H9 (cell line): ENCODE results near the gene ASS1. TPM values are rescaled to one million over a fixed set of nuclear protein-coding genes. Genes with fewer than 3 reads are reported as not detected.

ENCODE experiments used
- DNase-seq: peaks from one replicate; pipeline ENCODE4 v3.0.0-alpha.2; 2017
- H2AFZ ChIP-seq: one replicate; pipeline ENCODE4 v1.6.1; 2013; ENCODE audit warnings: mild to moderate bottlenecking, low read length, control low read depth, moderate library complexity
- H2AK5ac ChIP-seq: 2 replicates; pipeline ENCODE4 v1.6.1; 2013; ENCODE audit warnings: low read length, control low read depth, mixed read lengths; ENCODE audit not compliant: insufficient read length
- H2BK120ac ChIP-seq: one replicate; pipeline ENCODE4 v1.6.1; 2013; ENCODE audit warnings: low read depth, mild to moderate bottlenecking, low read length, control low read depth, inconsistent platforms; ENCODE audit not compliant: poor library complexity, severe bottlenecking
- H2BK12ac ChIP-seq: 2 replicates; pipeline ENCODE4 v1.6.1; 2013; ENCODE audit warnings: low read length, control low read depth, mixed read lengths, low read depth; ENCODE audit not compliant: insufficient read length
- H2BK15ac ChIP-seq: 2 replicates; pipeline ENCODE4 v1.6.1; 2013; ENCODE audit warnings: low read depth, low read length, control low read depth
- H2BK20ac ChIP-seq: one replicate; pipeline ENCODE4 v1.6.1; 2013; ENCODE audit warnings: low read depth, mild to moderate bottlenecking, low read length, control low read depth, inconsistent platforms; ENCODE audit not compliant: poor library complexity, severe bottlenecking
- H2BK5ac ChIP-seq: 2 replicates; pipeline ENCODE4 v1.6.1; 2013; ENCODE audit warnings: low read length, control low read depth, mixed read lengths; ENCODE audit not compliant: insufficient read length
- H3K14ac ChIP-seq: 2 replicates; pipeline ENCODE4 v1.6.1; 2013; ENCODE audit warnings: low read length, control low read depth; ENCODE audit not compliant: insufficient read depth
- H3K18ac ChIP-seq: 2 replicates; pipeline ENCODE4 v1.6.1; 2013; ENCODE audit warnings: low read depth, mild to moderate bottlenecking, mixed read lengths, low read length, control low read depth; ENCODE audit not compliant: insufficient read length
- H3K23ac ChIP-seq: 2 replicates; pipeline ENCODE4 v1.6.1; 2013; ENCODE audit warnings: low read length, control low read depth, mixed read lengths, low read depth; ENCODE audit not compliant: insufficient read length
- H3K23me2 ChIP-seq: 2 replicates; pipeline ENCODE4 v1.6.1; 2013; ENCODE audit warnings: low read depth, mild to moderate bottlenecking, mixed read lengths, low read length, control low read depth; ENCODE audit not compliant: insufficient read length, poor library complexity, severe bottlenecking
- H3K27ac ChIP-seq: 2 replicates; pipeline ENCODE4 v1.5.1; 2013; ENCODE audit warnings: low read length, control low read depth, mixed read lengths, low read depth; ENCODE audit not compliant: insufficient read length
- H3K27me3 ChIP-seq: 2 replicates; pipeline ENCODE4 v1.6.1; 2013; ENCODE audit warnings: low read length, control low read depth, inconsistent platforms; ENCODE audit not compliant: insufficient read depth
- H3K4ac ChIP-seq: 2 replicates; pipeline ENCODE4 v1.6.1; 2013; ENCODE audit warnings: low read depth, mild to moderate bottlenecking, control low read depth, inconsistent platforms, low read length, moderate library complexity
- H3K4me1 ChIP-seq: 2 replicates; pipeline ENCODE4 v1.6.1; 2013; ENCODE audit warnings: low read length, control low read depth, inconsistent platforms; ENCODE audit not compliant: insufficient read depth
- H3K4me2 ChIP-seq: 2 replicates; pipeline ENCODE4 v1.6.1; 2013; ENCODE audit warnings: low read length, control low read depth, mixed read lengths; ENCODE audit not compliant: insufficient read length, insufficient read depth
- H3K56ac ChIP-seq: 2 replicates; pipeline ENCODE4 v1.6.1; 2013; ENCODE audit warnings: low read depth, mild to moderate bottlenecking, mixed read lengths, low read length, control low read depth; ENCODE audit not compliant: insufficient read length
- H3K79me1 ChIP-seq: 2 replicates; pipeline ENCODE4 v1.6.1; 2013; ENCODE audit warnings: low read depth, mild to moderate bottlenecking, moderate library complexity, low read length, control low read depth, inconsistent platforms; ENCODE audit not compliant: insufficient read depth, poor library complexity, severe bottlenecking
- H3K79me2 ChIP-seq: 2 replicates; pipeline ENCODE4 v1.6.1; 2013; ENCODE audit warnings: low read length, control low read depth, inconsistent platforms; ENCODE audit not compliant: insufficient read depth
- H3K9ac ChIP-seq: 2 replicates; pipeline ENCODE4 v1.6.1; 2013; ENCODE audit warnings: low read length, control low read depth, mixed read lengths; ENCODE audit not compliant: insufficient read length; ENCODE audit errors: extremely low read depth
- H3K9me3 ChIP-seq: one replicate; pipeline ENCODE4 v1.6.1; 2013; ENCODE audit warnings: low read depth, low read length, inconsistent platforms; ENCODE audit not compliant: control insufficient read depth
- H3T11ph ChIP-seq: one replicate; pipeline ENCODE4 v1.6.1; 2013; ENCODE audit warnings: mild to moderate bottlenecking, low read length, control low read depth, inconsistent platforms
- H4K20me1 ChIP-seq: one replicate; pipeline ENCODE4 v1.6.1; 2013; ENCODE audit not compliant: control insufficient read depth, insufficient read length, insufficient read depth
- H4K5ac ChIP-seq: 2 replicates; pipeline ENCODE4 v1.6.1; 2013; ENCODE audit warnings: low read depth, mild to moderate bottlenecking, mixed read lengths, low read length, control low read depth; ENCODE audit not compliant: insufficient read length
- H4K8ac ChIP-seq: replicated peaks from 2 replicates; pipeline ENCODE4 v1.6.1; 2013; ENCODE audit warnings: low read length, control low read depth, mixed read lengths, low read depth; ENCODE audit not compliant: insufficient read length
- H4K91ac ChIP-seq: 2 replicates; pipeline ENCODE4 v1.6.1; 2013; ENCODE audit warnings: low read depth, mild to moderate bottlenecking, moderate library complexity, mixed read lengths, low read length, control low read depth; ENCODE audit not compliant: insufficient read length
- H3K27ac Mint-ChIP-seq, 3 experiments: 2 replicates in 2 of 3; 3 replicates in 1 of 3; pipeline ENCODE4 v1.8.0; 2020 to 2021; ENCODE audit warnings: mixed read lengths in 3 of 3, mild to moderate bottlenecking in 1 of 3, moderate library complexity in 1 of 3
- H3K27me3 Mint-ChIP-seq: 2 replicates; pipeline ENCODE4 v1.8.0; 2021; ENCODE audit warnings: low read depth, mild to moderate bottlenecking, moderate library complexity, mixed read lengths
- H3K36me3 Mint-ChIP-seq, 3 experiments: 2 replicates in 2 of 3; 3 replicates in 1 of 3; pipeline ENCODE4 v1.8.0; 2020 to 2021; ENCODE audit warnings: low read depth in 3 of 3, mixed read lengths in 3 of 3; ENCODE audit not compliant: insufficient read depth in 1 of 3
- H3K4me1 Mint-ChIP-seq, 2 experiments: 2 replicates each; pipeline ENCODE4 v1.8.0; 2020; ENCODE audit warnings: mixed read lengths in 2 of 2
- H3K4me3 Mint-ChIP-seq, 2 experiments: 2 replicates in 1 of 2; 3 replicates in 1 of 2; pipeline ENCODE4 v1.8.0; 2020 to 2021; ENCODE audit warnings: mild to moderate bottlenecking in 2 of 2, mixed read lengths in 2 of 2, moderate library complexity in 1 of 2
- H3K9me3 Mint-ChIP-seq, 2 experiments: 2 replicates in 1 of 2; 3 replicates in 1 of 2; pipeline ENCODE4 v1.8.0; 2020; ENCODE audit warnings: mild to moderate bottlenecking in 2 of 2, mixed read lengths in 2 of 2, moderate library complexity in 1 of 2
- CTCF ChIP-seq: fragments of 200-600 bp; sonication (generic); conservative IDR thresholded peaks from 3 replicates; pipeline ENCODE4 v1.8.0; 2021; ENCODE audit warnings: antibody characterized with exemption, mild to moderate bottlenecking
- WGBS: extraction: QIAGEN DNeasy Blood & Tissue Kit; methylation state at CpG from one replicate; pipeline ENCODE4 v1.1.7; 2013; ENCODE audit warnings: missing lambda C conversion rate, low lambda C conversion rate, mixed read lengths; ENCODE audit not compliant: insufficient read length; ENCODE audit errors: extremely low coverage; 5-methylcytosine and 5-hydroxymethylcytosine counted together
- total RNA-seq: library from RNA; stranded (reverse); gene quantifications from 2 replicates; pipeline ENCODE4 v1.2.1, GENCODE V29; 2021

ASS1 gene
- total RNA-seq, 1 experiment from 2014 or later, result 118 TPM

GRCh38 chr9:130461731-130462130 lies 17.0 kb downstream of the ASS1 start:
- H4K5ac ChIP-seq, result no peak overlapping the region
- no CpG with 5 or more reads among the region's 11 CpGs for WGBS
- TF ChIP-seq CTCF, result no peak
- no peak overlapping the region for H2AK5ac ChIP-seq
- H3K9ac ChIP-seq, result no peak overlapping the region
- H3K4me1 ChIP-seq, result no peaks in the 10 kb centered on the region
- no peak overlapping the region for H2BK5ac ChIP-seq
- H3K4me3 Mint-ChIP-seq, result no peak overlapping the region
- no peak overlapping the region for H3T11ph ChIP-seq
- no peak overlapping the region for H4K91ac ChIP-seq
- no peak overlapping the region; a peak in 1 of 7 replicates for H3K27ac Mint-ChIP-seq
- no peaks in the 10 kb centered on the region for H3K79me1 ChIP-seq
- H3K27ac ChIP-seq, result no peak overlapping the region
- no peaks in the 10 kb centered on the region for H3K9me3 Mint-ChIP-seq
- H3K4me2 ChIP-seq, result no peak overlapping the region
- DNase-seq, result no peak
- peaks cover 0 to 14% of the 10 kb centered on the region in 2 experiments; a peak in 2 of 4 replicates for H3K4me1 Mint-ChIP-seq
- no peaks in the 10 kb centered on the region for H4K20me1 ChIP-seq
- H4K8ac ChIP-seq, result no peak overlapping the region
- no peak overlapping the region for H2AFZ ChIP-seq
- no peak overlapping the region for H3K18ac ChIP-seq
- no peak overlapping the region for H2BK12ac ChIP-seq
- no peaks in the 10 kb centered on the region for H3K27me3 Mint-ChIP-seq
- no peaks in the 10 kb centered on the region for H3K9me3 ChIP-seq
- H3K56ac ChIP-seq, result no peak overlapping the region
- no peak overlapping the region for H2BK15ac ChIP-seq
- H3K4ac ChIP-seq, result no peak overlapping the region
- no peaks in the 10 kb centered on the region for H3K23me2 ChIP-seq
- no peaks in the 10 kb centered on the region for H3K27me3 ChIP-seq
- no peak overlapping the region for H2BK120ac ChIP-seq
- H3K79me2 ChIP-seq, result no peaks in the 10 kb centered on the region
- H3K14ac ChIP-seq, result no peak overlapping the region
- H3K36me3 Mint-ChIP-seq, result peaks cover 3 to 11% (median 6%) of the 10 kb centered on the region in 3 experiments; a peak in 5 of 7 replicates
- no peak overlapping the region for H3K23ac ChIP-seq
- H2BK20ac ChIP-seq, result no peak overlapping the region
